Measurements from ENCODE around the gene PDIA3.

Gene PDIA3

GRCh38 chr15:43771816-43772215 is 25.6 kb downstream of the PDIA3 start:
- DNase-seq (no peak), ATAC-seq (ENCODE audit: insufficient read depth, low read depth) (no peak)
- Histone ChIP-seq H2AFZ (ENCODE audit: low read depth, low read length) (no peak overlapping the region), H3K27me3 (ENCODE audit: insufficient read depth, low read length, poor library complexity) (no peaks in the 10 kb centered on the region), H3K36me3 (ENCODE audit: insufficient read depth, low read length) (peaks cover 58% of the 10 kb centered on the region), H3K4me2 (ENCODE audit: insufficient read depth, low read length) (no peak overlapping the region), H3K4me1 (ENCODE audit: insufficient read depth, low read length) (peaks cover 14% of the 10 kb centered on the region), H3K4me3 (ENCODE audit: low read depth in 1 of 2, low read length in 2 of 2) (no peak overlapping the region), H3K79me2 (ENCODE audit: insufficient read depth, low read length) (no peaks in the 10 kb centered on the region), H3K9ac (ENCODE audit: low read depth, low read length) (no peak overlapping the region), H4K20me1 (ENCODE audit: insufficient read depth, low read length) (no peaks in the 10 kb centered on the region), H3K9me3 (ENCODE audit: insufficient read depth, low read length, severe bottlenecking) (no peaks in the 10 kb centered on the region), H3K27ac (ENCODE audit: low read length) (no peak overlapping the region)
- TF ChIP-seq CTCF (IDR thresholded peaks at IDR 0.05; ENCODE audit: borderline replicate concordance, extremely low read depth, low read length, poor library complexity, severe bottlenecking) (no peak), EZH2 (IDR thresholded peaks at IDR 0.05; ENCODE audit: borderline replicate concordance, low read depth, low read length, severe bottlenecking) (no peak)

GRCh38 chr15:43772624-43773023 is 26.4 kb downstream of the PDIA3 start:
- Histone ChIP-seq H3K4me3 (ENCODE audit: low read depth in 1 of 2, low read length in 2 of 2) (no peak overlapping the region), H3K79me2 (ENCODE audit: insufficient read depth, low read length) (0 out of 2 replicates have a peak, but pooled peaks cover 2% of the 10 kb centered on the region), H3K4me1 (ENCODE audit: insufficient read depth, low read length) (peaks cover 16% of the 10 kb centered on the region), H4K20me1 (ENCODE audit: insufficient read depth, low read length) (no peaks in the 10 kb centered on the region), H3K4me2 (ENCODE audit: insufficient read depth, low read length) (no peak overlapping the region), H3K9ac (ENCODE audit: low read depth, low read length) (no peak overlapping the region), H3K27ac (ENCODE audit: low read length) (no peak overlapping the region), H3K36me3 (ENCODE audit: insufficient read depth, low read length) (peaks cover 55% of the 10 kb centered on the region), H3K9me3 (ENCODE audit: insufficient read depth, low read length, severe bottlenecking) (no peaks in the 10 kb centered on the region), H3K27me3 (ENCODE audit: insufficient read depth, low read length, poor library complexity) (no peaks in the 10 kb centered on the region), H2AFZ (ENCODE audit: low read depth, low read length) (no peak overlapping the region)
- DNase-seq (no peak), ATAC-seq (ENCODE audit: insufficient read depth, low read depth) (no peak)
- TF ChIP-seq CTCF (IDR thresholded peaks at IDR 0.05; ENCODE audit: borderline replicate concordance, extremely low read depth, low read length, poor library complexity, severe bottlenecking) (no peak), EZH2 (IDR thresholded peaks at IDR 0.05; ENCODE audit: borderline replicate concordance, low read depth, low read length, severe bottlenecking) (no peak)

GRCh38 chr15:43774062-43774461 is 27.8 kb downstream of the PDIA3 start:
- Histone ChIP-seq H3K4me1 (ENCODE audit: insufficient read depth, low read length) (peaks cover 24% of the 10 kb centered on the region), H3K79me2 (ENCODE audit: insufficient read depth, low read length) (0 out of 2 replicates have a peak, but pooled peaks cover 3% of the 10 kb centered on the region), H3K4me3 (ENCODE audit: low read depth in 1 of 2, low read length in 2 of 2) (no peak overlapping the region), H3K9me3 (ENCODE audit: insufficient read depth, low read length, severe bottlenecking) (no peaks in the 10 kb centered on the region), H2AFZ (ENCODE audit: low read depth, low read length) (no peak overlapping the region), H3K9ac (ENCODE audit: low read depth, low read length) (no peak overlapping the region), H3K27me3 (ENCODE audit: insufficient read depth, low read length, poor library complexity) (no peaks in the 10 kb centered on the region), H3K27ac (ENCODE audit: low read length) (no peak overlapping the region), H4K20me1 (ENCODE audit: insufficient read depth, low read length) (no peaks in the 10 kb centered on the region), H3K4me2 (ENCODE audit: insufficient read depth, low read length) (no peak overlapping the region), H3K36me3 (ENCODE audit: insufficient read depth, low read length) (peaks cover 40% of the 10 kb centered on the region)
- no peak for ATAC-seq (ENCODE audit: insufficient read depth, low read depth)
- DNase-seq = no peak
- TF ChIP-seq EZH2 (IDR thresholded peaks at IDR 0.05; ENCODE audit: borderline replicate concordance, low read depth, low read length, severe bottlenecking) (no peak), CTCF (IDR thresholded peaks at IDR 0.05; ENCODE audit: borderline replicate concordance, extremely low read depth, low read length, poor library complexity, severe bottlenecking) (no peak)

Data from DND-41 (cell line).